H4 (cell line): Measurements from ENCODE around the gene ZNRF2. TPM values are rescaled to one million over a fixed set of nuclear protein-coding genes. Genes with fewer than 3 reads are reported as not detected.
"Not testable (repeated sequence)": the region's sequence is repeated elsewhere in the genome, so short reads cannot be mapped to it uniquely, and the experiment has no call there.

Experiments
- DNase-seq: peaks from one replicate; pipeline ENCODE4 v3.0.0-alpha.2; 2015; ENCODE audit warnings: low spot score
- total RNA-seq: library from RNA; depleted of rRNA; stranded (reverse); fragments of >200 nt; shearing (Covaris generic); gene quantifications from 2 replicates; pipeline ENCODE4 v1.2.3, GENCODE V29; 2014

The ZNRF2 gene
- total RNA-seq, 1 experiment from 2014 or later, result 13.6 TPM

DNA sequence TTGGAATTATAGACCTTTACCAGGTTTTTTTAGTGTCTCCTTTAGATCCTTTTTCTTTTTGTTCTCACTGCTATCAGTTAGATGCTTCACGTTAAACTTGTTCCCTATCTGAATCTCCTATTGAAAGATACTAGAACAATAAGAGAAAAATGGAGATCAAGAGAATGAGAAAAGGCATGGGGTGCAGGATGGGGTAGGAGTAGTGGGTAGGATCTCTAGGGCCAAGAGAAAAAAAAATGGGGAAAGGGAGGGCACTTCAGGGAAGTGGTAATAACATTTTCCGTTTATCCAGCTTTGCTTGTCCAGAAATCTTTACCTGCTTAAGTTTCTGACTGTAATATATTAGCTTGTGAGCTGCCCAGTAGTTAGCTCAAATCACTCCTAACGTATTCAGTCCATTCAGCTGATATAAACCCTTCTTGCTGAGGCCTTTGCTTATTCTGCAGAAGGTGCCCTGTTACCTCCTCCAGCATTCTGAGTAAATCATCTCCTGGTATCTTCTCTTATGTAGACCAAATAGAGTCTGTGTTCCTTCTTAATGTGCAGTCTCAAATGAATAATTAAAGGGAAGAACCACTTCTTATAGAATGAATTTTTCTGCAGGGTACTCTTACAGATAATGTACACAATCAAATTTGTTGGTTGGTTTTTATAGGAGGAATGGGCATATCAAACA, 69.7 kb downstream of the ZNRF2 start:
- DNase-seq, result no peak

DNA sequence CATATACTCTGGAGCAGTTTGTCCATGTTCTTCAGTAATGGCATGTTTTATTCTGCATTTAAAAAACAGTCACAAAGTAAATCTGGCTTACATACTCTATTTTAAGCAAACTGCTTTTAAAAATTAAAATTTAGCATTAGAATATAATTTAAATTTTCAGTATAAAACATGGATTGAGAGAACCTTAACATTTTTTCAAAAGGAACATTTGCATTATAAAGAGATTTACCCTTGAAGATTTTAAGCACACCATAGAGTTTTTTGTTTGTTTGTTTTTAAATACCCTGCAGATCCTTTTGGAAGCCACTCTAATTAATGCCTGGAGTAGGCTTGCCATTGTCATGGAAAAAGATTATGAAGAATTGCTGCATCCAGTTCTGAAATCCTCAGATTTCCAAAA, 70.4 kb downstream of the ZNRF2 start:
- DNase-seq, result no peak

DNA sequence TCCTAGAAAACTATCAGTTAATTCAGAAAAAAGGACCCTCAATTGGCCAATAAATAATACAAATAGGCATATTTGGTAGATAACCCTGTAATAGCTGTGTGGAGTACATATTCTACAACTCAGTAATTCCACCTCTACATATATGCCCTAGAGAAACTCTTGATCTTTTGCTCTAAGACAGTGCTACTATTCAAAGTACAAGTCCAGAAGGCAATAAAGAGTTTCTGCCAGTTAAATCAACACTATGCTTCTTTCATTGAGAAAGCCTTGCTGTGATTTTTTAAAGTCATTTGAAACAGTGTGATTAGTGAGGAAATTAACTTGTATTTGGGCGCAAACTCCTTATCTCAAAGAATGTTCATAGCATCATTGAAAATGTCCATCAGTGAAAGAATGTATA, 75.6 kb downstream of the ZNRF2 start:
- no peak for DNase-seq

DNA sequence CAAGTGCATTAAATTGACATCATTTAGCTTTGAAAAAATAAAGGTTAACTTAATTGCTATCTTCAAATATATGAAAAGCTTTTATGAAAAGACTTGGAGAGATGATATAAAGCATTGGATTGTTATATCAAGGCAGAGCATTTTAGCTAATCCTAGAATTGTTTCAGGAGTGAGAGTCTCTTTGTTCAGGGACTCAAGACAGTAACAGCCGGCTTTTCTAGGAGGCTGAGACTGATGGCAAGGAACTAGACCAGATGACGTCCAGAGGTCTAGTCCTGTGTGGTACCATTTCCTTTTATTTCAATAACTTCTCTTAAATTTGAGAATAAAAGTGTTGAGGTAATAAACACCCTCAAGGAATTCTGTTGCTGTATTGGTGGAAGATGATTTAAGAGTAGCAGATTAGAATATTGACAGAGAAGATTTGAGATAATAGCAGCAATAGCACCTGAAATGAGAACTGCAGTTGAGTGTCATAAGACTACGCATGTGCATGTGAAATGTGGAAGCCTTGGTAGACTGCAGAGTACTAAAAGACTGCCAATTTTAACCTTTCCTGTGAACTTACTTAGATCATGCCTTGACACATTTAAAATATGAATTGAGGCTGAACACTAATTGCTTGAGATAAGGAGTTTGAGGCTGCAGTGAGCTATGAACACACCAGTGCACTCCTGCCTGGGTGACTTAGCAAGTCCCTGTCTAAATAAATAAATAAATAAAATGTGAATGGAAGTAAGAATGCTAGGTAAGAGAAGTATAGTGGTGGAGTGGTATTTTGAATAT, 79.6 kb downstream of the ZNRF2 start:
- DNase-seq, result no peak

DNA sequence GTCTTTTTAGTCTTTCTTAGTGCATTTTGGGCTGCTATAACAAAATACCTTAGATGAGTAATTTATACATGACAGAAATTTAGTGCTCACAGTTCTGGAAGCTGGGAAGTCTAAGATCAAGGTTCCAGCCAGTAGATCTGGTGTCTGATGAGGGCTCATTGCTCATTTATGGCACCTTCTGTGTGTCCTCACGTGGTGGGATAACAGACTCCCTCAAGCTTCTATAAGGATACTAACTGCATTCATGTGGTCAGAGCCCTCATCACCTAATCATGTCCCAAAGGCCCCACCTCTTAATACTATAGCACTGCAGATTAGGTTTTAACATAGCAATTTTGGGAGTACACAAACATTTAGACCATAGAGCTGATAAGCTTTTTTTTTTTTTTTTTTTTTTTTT, 80.4 kb downstream of the ZNRF2 start:
- DNase-seq, result no peak

DNA sequence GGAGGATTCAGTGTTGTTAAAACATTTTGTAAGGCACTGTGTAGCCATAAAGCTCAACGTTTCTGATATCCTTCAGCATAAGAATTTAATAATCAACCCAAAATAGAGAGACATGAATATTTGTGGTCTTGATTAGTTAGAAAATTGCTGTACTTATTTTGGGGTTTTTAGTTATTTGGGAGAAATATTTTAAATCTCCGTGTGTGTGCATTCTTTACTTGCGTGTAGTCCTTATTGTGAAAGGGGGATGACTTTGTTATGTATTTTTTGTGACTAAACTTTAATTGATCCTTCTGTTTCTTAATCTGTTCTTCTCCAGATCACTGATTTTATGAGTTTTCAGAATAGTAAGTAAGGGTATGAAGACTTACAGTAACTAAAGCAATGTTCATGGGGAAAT, 81.2 kb downstream of the ZNRF2 start:
- DNase-seq, result no peak

DNA sequence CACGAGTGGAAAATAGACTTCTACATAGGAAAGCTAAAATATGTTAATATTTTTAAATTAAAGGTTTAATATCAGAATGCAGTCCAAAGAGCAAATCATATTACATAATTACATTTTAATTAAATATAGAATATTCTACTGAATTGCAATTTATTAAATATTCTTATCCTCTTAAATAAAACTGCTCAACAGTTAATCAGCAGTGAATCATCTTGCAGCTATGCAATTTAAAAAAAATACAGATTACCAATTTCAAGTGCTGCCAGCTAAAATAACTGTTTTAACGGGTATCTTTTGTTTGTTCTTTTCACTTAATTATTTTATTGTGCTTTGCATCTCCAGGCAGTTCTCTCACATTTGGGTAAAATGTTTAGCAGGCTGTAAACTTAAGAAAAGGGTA, 82.2 kb downstream of the ZNRF2 start:
- DNase-seq, result no peak

DNA sequence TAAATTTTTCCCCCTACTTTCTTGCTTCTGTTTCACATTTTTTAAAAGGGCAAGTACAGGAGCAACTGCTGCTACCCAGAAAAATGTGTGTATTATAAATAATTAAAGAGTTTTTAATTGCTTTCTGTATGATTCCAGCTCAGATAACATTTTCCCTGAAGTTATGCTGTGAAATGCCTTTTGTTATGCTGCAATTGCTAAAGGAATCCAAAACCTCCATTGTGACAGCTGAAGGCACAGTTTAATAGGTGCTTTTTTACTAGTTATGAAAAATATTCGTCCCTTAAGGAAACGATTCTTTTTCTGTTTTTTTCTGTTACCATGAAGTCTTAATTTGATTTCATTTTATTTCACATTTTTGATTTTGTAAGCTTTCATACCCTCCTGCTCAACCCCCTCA, 83.2 kb downstream of the ZNRF2 start:
- DNase-seq, result no peak

DNA sequence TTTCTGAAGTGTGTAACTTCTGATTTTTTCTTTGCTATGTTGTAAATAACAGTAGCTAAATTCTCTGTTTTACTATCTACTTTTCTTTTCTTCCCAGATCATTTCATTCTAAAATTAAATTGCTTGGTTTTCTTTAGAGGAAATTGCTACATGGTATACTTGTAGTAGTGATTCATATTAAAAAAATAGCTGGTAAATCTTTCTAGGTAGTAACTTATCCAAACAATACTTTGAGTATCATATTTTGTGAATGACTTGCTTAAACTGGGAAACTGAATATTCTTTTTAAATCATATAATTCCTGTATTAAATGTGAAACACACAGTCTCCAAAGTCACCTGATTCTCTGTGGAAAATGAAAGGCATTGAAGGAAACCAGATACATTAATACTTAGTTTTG, 85.5 kb downstream of the ZNRF2 start:
- DNase-seq, result no peak

DNA sequence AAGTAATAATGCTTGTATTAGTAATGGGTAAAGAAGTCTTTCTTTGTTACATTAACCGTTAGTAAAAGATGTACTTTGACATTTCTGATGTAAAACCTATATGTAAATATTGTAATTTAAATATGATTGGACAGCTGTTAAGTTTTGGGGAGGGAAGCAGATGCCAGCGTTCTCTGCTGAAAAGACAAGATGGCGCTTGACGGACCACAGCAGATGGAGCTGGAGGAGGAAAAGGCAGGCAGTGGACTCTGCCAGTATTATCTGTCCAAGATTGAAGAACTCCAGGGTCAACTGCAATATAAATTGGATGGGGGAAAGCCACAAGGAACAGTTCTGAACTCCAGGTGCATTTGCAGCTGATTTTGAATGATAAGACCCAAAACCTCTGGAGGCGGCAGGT, 86.9 kb downstream of the ZNRF2 start:
- no peak for DNase-seq

DNA sequence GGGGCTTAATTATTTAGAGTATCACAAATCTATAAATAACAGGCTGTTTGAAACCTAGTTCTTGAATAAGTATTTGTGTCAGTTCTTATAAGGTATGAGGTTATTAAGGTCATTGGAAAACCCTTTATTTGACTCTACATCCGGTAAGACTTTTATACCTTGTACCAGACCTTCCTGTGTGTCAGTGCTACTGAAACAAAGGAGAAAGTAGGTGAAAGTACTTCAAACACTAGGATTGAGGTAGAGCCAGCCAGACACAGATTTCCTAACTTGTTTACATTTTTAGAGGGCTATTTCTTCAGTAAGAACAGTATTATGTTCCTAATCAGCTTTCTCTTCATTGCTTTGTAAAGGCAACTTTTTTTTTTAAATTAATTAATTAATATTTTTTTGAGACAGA, 93.9 kb downstream of the ZNRF2 start:
- no peak for DNase-seq

DNA sequence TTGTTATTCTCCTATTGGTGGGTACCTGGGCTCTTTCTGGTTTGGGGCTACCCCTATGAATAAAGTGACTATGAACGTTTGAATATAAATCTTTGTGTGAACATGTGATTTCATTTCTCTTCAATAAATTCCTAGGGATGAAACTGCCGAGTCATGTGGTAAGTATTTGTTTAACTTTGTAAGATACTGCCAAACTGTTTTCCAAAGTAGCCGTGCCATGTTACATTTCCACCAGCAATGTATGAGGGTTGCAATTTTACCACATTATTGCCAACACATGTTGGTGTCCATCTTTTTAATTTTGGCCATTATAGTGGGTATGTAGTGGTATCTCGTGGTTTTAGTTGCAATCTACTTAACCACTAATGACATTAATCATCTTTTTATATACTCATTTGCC, 94.7 kb downstream of the ZNRF2 start:
- DNase-seq, result peak; percentile 32

DNA sequence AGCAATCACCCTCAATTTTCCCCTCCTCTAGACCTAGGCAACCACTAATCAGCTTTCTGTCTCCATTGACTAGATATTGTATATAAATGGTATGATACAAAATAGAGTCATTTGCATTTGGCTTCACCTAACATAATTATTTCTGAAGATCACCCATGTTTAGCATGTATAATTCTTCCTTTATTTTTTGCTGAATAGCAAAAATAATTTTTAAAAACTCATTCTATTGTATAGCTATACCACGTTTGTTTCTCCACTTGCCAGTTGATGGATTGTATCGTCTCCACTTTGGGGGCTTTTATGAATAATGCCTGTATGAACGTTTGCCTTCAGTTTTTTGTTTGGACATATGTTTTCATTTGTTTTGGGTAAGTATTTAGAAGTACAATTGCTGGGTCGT, 95.3 kb downstream of the ZNRF2 start:
- DNase-seq, result no peak

DNA sequence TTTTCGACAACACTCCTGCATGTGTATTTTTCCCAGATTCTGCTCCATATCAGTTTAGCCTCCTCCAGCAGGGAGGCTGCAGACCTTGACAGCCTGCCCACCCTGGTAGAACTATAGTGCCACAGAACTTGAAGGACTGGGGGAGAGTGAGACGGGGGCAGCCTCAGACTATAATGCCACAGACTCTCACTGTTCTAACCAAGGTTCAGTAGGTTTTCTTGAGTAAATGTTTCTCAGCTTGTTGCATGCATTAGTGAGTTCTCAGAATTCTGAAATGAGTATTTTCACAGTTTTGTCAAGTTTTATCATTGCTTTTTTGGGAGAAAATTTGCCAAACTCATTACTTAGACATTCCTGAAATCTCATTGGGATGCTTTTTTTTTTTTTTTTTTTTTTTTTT, 95.9 kb downstream of the ZNRF2 start:
- DNase-seq, result no peak

DNA sequence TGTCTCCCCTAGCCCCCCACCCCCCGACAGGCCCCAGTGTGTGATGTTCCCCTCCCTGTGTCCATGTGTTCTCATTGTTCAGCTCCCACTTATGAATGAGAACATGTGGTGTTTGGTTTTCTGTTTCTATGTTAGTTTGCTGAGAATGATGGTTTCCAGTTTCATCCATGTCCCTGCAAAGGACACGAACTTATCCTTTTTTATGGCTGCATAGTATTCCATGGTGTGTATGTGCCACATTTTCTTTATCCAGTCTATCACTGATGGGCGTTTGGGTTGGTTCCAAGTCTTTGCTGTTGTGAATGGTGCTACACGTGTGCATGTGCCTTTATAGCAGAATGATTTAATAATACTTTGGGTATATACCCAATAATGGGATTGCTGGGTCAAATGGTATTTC, 96.4 kb downstream of the ZNRF2 start:
- not testable (repeated sequence) for DNase-seq

DNA sequence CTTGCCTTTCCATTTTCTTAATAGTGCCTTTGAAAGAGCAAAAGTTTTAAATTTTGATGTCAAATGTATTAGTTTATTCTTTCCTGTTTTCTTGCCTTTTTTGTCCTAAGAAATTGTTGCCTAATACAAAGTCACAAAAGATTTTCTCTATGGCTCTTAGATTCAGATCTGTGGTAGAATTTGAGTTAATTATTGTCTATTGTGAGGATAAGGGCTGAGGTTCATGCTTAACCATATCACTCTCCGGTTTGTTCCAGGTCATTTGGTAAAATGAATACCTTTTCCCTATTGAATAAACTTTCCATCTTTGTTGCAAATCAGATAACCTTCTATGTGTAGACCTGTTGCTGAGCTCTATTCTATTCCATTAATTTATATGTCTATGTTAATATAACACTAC, 98.2 kb downstream of the ZNRF2 start:
- no peak for DNase-seq

DNA sequence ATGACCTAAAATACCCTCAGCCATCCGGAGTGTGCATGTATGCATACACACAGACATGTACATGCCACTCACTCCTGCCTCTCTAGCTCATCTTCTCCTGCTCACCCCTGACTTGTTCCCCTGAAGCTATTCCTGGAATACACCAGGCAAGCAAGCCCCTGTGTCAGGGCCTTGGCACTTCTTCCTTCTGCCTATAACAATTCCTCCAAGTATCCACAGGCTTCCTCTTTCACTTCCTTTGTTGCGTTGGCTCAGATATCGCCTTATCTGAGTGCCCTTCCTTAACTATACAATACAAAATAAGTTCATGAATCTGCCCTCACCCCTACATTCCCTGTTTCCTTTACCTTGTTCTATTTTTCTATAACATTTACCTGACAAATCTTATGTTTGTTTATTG, 105.4 kb downstream of the ZNRF2 start:
- no peak for DNase-seq

DNA sequence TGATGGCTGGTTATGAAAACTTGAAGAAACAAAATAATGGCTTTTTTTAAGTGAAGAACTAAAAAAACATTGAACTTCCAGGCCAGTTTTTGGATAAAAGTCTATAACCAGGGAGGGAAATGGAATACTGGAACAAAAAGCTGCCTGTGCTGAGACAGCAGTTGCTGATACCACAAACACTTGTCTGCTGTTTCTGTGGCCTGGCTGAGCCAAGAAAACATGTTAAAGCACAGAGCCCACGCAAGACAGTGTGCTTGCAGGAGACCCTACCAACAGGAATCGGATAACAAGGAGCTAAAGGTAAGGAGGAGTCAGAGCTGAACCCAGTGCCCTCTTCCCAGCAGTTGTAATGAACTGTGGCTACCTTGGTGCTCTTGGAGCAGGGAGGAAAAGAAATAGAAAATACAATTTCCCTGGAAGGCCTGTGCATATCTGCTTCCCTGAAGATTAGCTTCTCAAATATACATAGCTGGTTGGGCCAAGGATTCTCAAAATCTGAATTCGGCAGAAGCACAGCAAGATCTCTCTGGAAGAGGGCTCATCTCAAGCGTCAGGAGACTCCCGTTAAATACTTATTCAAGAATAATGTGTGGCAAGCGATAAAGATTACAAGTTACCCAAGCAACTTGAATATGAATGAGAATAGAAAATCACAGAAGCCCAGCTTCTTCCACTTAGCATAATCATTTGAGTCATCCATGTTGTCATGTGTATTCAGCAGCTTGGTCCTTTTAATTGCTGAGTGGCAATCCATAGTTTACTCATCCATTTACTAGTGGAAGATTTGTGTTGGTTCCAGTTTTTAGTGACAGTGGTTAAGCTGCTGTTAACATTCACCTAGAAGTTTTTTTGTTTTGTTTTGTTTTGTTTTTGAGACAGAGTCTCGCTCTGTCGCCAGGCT, 106.6 kb downstream of the ZNRF2 start:
- DNase-seq, result no peak

DNA sequence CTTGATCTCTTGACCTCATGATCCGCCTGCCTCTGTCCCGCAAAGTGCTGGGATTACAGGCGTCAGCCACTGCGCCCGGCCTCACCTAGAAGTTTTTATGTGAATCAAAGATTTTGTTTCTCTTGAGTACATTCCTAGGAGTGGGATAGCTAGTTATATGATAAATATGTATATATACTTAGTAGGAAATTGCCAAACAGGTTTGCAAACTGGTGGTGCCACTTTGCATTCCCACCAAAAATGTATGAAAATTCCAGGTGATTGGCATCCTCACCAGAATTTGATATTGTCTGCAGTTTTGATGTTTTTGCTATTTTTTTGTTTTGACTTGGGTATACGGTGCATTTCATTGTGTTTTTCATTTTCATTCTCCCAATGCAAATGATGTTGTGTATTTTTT, 107.4 kb downstream of the ZNRF2 start:
- DNase-seq, result no peak

DNA sequence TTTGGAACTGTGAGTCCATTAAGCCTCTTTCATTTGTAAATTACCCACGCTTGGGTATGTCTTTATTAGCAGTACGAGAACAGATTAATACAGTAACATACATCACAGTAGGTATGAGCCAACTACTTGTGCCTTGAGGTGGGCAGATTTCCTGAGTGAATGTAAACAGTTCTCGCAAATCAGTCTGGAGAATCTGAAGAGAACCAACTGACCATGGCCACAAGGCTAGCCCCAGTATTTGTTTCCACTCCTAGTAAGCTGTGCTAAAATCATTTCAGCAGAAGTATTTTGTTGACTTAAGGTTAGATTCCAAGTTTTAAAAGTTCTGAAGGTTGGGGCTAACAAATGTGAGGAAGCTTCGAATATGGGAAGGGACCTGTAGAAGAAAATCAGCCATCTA, 111.3 kb downstream of the ZNRF2 start:
- peak; percentile 10 for DNase-seq

DNA sequence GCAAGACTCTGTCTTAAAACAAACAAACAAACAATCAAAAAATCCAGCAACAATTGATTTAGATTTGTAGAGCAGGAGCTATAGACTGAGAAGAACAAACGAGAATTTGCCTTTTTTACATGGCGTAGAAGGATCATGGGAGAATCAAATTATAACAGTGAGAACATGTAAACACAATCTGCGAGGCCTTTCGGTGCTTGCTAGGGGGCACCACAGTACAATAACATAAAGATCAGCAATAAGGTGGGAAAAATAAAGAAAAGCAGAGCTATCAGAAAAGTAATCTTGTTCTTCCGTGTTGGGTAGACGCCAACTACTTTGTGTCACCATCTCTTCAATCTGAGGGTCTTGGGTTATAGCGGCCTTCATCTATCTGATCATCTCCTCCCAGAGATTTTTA, 112.0 kb downstream of the ZNRF2 start:
- DNase-seq, result no peak

DNA sequence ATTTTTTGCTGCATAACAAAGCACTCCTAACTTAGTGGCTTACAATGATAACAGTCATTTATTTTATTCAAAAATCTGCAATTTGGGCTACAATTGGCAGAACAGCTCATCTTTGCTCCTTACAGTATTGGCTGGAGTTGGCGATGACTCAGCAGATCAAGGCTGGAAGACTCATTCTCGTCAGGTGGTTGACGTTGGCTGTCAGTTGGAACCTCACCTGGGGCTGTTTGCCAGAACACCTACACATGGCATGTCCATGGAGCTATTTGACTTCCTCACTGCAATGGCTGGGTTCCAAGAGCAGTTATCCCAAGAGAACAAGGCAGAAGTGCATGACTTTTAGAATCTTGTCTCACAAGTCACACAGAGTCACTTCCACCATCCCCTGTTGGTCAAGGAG, 119.1 kb downstream of the ZNRF2 start:
- DNase-seq, result no peak

DNA sequence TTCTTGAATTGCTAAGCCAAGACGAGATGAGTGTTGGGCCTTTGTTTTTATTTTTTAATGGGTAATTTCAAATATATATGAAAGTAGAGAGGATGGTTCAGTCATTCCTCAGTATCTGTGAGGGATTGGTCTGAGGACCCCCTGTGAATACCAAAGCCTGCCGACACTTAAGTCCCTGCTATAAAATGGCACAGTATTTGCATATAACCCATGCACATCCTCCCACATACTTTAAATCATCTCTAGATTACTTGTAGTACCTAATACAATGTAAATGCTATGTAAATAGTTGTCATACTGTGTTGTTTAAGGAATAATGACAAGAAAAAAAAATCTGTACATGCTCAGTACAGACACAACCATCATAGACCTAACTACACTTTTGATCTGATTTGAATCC, 120.8 kb downstream of the ZNRF2 start:
- no peak for DNase-seq
